Omental fat pad (tissue), 4 donors: ENCODE results near the gene PRR35. TPM values are rescaled to one million over a fixed set of nuclear protein-coding genes. Genes with fewer than 3 reads are reported as not detected.
"Not testable (repeated sequence)": the region's sequence is repeated elsewhere in the genome, so short reads cannot be mapped to it uniquely, and the experiment has no call there.

Experiments
- ATAC-seq: fragments of 150-250 bp; one replicate; pipeline ENCODE4 v1.9.1; 2016; ENCODE audit warnings: mild to moderate bottlenecking, moderate library complexity; ENCODE audit not compliant: low FRiP score
- DNase-seq: peaks from one replicate; pipeline ENCODE4 v3.0.0-alpha.2; 2019; ENCODE audit warnings: low spot score
- total RNA-seq, 4 donors: library from RNA; depleted of rRNA; stranded (reverse); fragments of >200 nt; gene quantifications; one replicate each; pipeline ENCODE4 v1.1.0, GENCODE V29; 2016
- TF ChIP-seq, protein P1 (sequence below), 3 donors: fragments of 450-650 bp; IDR thresholded peaks; one replicate each; pipeline ENCODE4 v1.5.1; 2016 to 2017; ENCODE audit warnings: antibody characterized with exemption in 3 of 3, mild to moderate bottlenecking in 3 of 3, moderate library complexity in 2 of 3

PRR35 gene
- total RNA-seq, 4 donors from 2014 or later = 0.19 TPM; not detected in 3

DNA sequence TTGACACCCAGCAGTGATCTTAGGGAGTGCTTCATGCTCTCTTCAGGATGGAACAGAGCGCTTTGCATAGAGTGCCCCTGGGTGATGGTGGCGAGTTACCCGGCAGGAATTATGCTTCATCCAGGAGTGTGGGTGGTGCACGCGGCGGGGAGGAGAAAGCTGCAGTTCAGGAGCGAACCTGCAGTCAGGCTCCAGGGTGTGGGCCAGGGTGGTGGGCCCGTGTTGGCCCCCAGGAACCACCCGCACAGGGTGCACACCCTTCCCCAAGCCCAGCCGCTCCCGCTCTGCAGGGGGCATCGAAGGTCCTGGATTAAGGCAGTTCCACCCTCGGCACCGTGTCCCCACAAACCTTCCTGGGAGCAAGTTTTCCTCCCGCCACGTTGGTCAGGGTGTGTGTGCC, 33.6 kb downstream of the PRR35 start:
- no peak for DNase-seq

GRCh38 chr16:595094-595528, 34.9 kb downstream of the PRR35 start:
- TF ChIP-seq, protein P1, sequence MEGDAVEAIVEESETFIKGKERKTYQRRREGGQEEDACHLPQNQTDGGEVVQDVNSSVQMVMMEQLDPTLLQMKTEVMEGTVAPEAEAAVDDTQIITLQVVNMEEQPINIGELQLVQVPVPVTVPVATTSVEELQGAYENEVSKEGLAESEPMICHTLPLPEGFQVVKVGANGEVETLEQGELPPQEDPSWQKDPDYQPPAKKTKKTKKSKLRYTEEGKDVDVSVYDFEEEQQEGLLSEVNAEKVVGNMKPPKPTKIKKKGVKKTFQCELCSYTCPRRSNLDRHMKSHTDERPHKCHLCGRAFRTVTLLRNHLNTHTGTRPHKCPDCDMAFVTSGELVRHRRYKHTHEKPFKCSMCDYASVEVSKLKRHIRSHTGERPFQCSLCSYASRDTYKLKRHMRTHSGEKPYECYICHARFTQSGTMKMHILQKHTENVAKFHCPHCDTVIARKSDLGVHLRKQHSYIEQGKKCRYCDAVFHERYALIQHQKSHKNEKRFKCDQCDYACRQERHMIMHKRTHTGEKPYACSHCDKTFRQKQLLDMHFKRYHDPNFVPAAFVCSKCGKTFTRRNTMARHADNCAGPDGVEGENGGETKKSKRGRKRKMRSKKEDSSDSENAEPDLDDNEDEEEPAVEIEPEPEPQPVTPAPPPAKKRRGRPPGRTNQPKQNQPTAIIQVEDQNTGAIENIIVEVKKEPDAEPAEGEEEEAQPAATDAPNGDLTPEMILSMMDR (IDR thresholded peaks at IDR 0.05) = no peak
- DNase-seq (no peak), ATAC-seq (no peak)

More for the DNA sequence above, 33.6 kb downstream of the PRR35 start:
- TF ChIP-seq, protein P1 (IDR thresholded peaks at IDR 0.05) = no peak
- ATAC-seq = no peak

DNA sequence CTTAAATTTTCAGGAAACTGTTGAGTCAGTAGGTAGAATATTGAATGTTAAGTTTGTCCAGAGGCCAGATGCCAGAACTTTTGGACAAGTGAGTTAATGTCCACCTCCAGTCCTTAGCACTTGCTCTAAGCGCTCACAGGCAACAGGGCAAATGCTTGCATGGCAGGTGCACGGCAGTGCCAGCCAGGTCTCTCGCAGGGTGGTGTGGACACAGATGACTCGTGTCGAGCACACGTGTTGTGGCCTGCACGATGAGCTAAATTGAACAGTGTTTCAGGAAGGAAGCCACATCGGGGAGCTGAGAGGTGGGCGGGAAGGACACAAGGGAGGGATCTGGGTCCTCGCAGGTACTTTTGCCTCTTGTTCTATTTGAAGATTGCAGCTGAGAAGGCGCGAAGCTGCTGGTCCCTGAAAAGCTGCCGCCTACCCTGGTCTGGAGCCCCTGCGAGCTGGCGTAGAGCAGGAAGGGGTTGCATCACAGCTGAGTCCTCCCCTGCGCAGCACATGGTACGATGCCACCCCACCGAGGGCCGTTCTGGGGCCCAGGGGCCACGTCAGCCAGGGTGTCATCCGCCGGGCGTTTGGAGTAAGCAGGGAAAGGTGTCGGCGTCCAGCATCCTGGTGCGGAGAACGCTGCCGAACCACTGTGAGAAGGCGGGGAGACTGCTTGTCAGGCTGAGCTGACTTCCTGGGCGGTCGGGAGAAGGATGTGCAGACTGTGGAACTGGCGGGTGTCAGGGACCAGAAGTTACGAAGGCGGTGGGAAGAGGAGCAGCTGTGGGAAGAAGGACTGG, 35.9 kb downstream of the PRR35 start:
- DNase-seq (no peak), ATAC-seq (no peak)
- TF ChIP-seq, protein P1 (IDR thresholded peaks at IDR 0.05) = no peak

DNA sequence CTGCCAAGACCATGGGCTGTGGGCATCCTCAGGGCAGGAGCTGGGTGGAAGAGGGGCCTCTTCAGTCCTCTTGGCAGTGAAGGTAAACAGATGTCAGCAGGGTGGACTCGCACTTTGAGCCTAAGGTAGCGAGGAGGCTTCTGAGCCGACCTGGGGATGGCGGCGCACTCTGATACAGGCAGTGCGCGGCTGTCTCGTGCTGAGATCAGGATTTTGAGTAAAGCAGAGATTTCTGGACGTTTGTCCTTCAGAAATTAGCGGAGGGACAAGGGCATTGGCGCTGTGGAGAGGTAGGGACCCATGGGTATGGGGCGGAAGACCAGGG, 36.5 kb downstream of the PRR35 start:
- ATAC-seq (no peak), DNase-seq (no peak)
- TF ChIP-seq, protein P1 (IDR thresholded peaks at IDR 0.05) = no peak

GRCh38 chr16:597655-598054, 37.5 kb downstream of the PRR35 start:
- DNase-seq, ATAC-seq: not testable (repeated sequence)

DNA sequence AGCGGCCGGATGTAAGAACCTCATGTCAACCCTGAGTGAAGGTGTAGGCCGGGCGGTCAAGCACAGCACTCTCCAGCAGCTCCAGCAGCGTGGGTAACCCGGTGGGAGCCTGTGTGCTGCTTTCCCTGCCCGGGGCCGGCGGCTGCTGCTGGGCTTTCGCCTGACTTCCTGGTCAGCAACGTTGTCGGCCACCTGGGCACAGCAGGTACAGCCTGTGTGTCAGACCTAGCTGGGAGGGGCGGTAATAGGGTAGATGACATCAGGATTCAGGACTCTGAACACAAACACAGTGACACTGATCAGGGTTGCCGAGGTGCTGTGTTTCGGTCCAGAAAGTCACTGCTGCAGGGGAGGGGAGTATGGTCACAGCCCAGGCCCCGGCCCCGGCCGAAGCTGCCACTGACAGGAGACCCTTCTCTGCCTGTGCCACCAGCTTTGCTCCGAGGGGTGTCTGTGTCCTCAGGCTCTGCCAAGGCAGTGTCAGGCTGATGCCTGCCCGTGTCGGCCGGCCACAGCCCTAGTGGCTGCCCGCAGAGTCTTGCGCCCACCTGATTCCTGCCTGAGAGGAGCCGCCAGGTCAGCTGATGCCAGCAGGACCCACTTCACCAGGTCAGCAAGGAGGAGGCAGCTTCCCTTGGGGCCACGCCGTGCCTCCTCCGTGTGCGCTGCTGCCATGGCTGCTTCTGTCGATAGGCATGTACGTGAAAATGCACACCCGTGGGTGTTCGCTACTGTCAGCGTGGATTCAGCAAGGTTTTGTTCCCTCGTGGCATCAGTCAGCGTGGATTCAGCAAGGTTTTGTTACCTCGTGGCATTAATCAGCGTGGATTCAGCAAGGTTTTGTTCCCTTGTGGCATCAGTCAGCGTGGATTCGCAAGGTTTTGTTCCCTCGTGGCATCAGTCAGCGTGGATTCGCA, 38.9 kb downstream of the PRR35 start:
- no peak for ATAC-seq
- TF ChIP-seq, protein P1 (IDR thresholded peaks at IDR 0.05) = no peak

GRCh38 chr16:600781-601180, 40.6 kb downstream of the PRR35 start:
- ATAC-seq (no peak), DNase-seq (no peak)
- TF ChIP-seq, protein P1 (IDR thresholded peaks at IDR 0.05) = no peak

More for the DNA sequence above, 38.9 kb downstream of the PRR35 start:
- no peak for DNase-seq
